Stimulated activated CD8-positive, alpha-beta memory T cell treated with anti-CD3 and anti-CD28 coated beads, Interleukin-15, amount 100 ng/mL, for 48 hours (primary cell): ENCODE results near the gene KIAA1671.

ENCODE experiments used
- DNase-seq, 2 donors: peaks; one replicate each; pipeline ENCODE4 v3.0.0-alpha.2; 2020; ENCODE audit warnings: low read depth in 2 of 2

KIAA1671 gene

DNA sequence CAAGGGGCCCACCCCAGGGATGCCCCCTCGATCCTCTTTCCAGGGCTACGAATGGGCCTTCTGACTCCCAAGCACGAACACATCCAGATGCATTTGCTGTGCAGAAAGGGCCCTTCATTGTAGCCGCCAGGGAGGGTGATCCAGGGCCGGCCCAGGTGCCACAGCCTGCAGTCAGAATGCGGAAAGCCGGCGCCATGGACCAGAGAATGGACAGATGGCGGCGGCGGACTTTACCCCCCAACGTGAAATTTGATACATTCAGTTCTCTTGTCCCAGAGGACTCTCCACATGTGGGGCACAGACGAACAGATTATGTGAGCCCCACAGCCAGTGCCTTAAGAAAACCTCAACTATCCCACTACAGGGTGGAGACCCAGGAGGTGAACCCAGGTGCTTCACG, 87.2 kb downstream of the KIAA1671 start:
- DNase-seq: no peak

DNA sequence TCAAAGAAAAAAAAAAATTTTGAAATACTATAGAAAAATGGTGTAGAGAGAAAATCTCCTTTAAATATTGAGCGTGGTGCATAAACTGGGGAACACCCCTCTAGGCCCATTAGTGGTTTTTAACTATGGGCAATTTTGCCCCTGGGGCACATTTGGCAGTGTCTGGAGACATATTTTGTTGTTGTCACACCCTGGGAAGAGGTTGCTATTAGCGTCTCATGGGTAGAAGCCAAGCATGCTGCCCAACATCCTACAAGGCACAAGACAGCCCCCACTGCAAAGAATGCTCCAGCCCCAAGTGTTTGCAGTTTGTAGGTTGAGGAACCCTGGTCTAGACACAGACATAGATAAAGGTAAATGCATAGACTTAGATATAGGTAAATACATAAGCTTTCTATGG, 92.6 kb downstream of the KIAA1671 start:
- no peak for DNase-seq

DNA sequence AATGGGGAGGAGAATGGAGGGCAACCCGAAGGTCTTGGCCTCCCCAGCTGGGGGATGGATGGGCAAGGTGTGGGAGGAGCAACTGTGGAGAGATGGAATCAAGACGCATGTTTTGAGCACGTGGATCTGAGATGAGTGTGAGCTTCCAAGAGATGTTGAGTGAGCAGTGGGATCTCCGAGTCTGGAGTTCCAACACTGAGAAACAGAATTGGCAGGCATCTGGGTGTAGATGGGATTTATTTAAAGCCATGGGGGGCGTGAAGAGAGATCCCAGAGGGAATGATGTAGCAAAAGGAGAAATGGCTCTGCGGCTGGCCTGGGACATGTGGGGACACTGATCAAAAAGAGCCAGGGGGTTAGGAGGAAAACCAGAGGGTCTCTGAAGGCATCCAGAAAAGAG, 95.6 kb downstream of the KIAA1671 start:
- no peak for DNase-seq

DNA sequence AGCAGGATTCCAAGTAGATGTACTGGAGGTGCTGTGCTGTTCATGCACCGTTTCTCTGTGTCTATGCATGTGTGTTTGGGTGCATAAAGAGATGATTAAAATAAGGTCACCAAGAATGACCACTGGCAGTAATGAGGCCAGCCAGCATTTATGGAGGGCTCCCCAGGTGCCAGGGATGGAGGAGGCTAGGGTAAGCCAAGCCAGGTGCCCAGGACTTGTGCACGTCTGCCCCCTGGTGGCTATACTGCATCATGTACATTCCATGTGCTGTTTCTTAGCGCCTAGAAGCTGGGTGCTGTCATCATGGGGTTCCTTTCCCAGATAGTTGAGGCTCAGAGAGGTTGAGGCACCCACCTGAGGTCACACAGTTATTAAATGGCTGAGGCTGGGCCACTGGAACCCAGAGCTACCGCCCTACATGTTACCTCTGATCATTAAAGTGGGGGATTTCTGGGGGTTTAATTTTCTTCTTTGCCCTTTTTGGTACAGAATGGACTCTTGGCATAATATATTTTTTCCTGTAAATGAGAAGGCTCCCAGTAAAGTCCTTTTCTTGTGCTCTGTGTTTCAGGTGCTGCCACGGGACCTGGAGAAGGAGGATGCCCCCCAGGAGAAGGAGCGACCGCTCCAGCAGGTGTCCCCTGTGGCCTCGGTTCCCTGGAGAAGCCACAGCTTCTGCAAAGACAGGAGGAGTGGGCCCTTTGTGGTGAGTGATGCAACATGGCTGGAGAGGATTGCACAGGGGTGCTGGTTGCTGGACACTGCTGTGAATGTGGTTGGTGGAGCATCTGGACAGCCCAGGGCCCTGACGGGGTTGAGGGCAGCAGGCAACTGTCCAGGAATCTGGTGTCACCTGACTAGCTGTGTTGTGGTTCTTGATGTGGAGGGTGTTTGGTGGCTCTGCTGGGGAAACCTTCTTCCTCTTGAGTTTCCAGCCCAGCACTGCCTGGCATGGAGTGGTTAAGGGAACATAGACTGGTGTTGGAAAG, 96.4 kb downstream of the KIAA1671 start:
- no peak for DNase-seq

DNA sequence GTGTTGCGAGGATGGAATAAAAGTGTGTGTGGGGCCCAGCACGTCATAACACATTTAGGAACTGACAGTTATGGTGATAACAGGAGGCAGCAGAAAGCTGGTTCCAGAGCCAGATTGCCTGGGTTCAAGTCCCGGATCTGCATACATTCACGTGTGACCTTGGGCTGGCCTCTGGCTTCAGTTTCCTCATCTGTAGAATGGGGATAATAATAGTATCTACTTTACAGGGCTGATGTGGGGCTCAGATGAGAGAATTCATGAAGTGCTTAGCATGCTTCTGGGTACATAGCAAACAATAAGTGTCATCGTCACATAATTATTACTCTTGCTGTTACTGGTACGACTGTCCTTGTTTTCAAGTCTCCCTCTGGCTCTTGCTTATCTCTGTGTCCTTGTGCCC, 97.3 kb downstream of the KIAA1671 start:
- no peak for DNase-seq

DNA sequence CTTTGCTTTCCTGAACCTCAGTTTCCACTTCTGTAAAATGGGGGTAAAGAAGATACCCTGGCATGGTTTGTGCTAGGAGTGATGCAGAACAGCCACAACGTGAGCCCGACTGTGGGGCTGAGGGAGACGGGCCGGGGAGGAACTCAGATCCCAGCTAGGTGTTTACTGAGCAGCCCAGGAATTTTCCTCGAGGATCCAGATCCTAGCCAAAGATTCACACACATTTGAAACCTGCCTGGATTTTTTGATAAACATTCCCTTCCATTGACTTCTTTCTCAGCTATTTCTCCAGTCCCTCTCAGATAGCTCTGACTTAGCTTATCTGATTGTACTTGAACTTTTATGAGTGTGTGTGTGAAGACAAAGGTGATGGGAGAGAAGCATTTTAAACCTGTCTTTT, 98.0 kb downstream of the KIAA1671 start:
- no peak for DNase-seq

DNA sequence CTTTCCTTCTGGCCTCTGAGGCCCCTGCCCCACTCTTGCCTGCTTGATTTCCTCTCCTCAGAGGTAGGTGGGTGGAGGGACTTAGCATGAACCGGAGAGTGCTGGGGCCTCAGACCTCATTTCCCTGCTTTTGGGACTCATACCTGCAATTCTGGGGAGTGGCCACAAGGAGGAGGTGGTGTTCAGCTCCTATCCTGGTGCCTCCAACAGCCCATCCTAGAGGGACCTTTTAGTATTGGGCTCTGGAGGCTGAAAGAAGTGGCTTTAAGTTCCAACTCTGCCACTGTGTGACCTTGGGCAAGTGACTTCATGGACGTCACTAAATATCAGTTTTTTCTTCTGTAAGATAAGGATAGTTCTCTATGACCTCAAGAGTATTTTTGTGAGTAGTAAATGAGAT, 98.6 kb downstream of the KIAA1671 start:
- DNase-seq: no peak

DNA sequence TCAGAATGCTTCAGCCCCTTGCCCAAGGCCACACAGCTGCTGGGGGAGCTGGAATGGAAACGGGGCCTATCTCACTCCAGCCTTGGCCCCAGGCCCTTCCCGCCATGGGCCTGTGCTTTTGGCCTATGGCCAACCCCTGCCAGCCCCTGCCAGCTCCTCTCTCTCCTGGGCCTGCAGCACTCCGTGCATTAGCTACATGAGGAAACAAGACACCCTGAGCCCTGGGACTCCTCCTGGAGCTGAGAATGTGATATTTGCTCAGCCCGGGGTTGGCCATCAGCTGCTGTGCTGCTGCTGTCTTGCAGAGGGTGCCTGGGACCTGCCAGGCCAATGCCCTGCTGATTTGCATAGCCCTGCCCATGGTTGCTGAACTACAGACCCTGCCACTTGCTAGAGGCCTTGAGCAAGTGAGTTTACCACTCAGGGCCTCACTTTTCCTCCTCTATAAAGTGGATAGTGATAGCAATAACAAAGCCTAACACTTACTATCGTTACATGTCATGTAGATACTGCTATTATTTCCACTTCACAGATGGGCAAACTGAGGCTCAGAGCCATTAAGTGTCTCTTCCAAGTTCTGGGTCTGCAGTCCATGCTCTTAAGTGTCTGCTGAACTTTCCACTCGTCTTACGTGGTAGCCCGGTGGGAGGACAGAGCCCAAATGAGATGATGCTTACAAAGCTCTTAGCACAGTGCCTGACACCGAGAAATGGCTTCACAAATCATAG, 99.6 kb downstream of the KIAA1671 start:
- no peak for DNase-seq

DNA sequence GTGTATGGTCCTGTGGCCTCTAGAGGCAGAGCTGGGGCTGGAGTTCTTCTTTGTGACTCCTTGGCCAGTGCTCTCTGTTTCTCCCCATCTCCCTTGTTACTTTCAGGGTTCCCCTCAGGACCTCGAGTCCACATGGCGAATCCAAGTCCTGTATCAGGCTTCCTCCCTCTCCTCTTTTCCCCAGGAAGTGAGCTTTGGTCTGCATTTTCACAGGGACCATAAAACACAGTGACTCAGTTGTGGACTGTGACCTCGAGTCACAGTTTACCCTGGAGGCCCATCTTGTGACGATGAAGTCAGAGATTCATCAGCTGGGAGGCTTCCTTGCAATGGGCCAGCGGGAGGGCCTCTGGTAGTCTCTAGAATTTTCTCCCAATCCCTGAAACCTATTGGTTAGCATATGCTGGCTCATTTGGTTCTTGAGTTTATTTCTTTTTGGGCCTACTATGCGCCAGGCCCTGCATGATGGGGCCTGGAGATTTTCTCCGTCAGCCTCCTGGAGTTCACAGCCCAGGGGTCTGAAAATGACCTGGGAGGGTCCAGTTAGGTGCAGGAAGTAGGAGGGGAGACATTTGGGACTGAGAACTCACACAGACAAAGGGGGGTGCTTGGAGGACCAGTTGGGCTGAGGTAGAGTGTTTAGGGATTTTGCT, 100.8 kb downstream of the KIAA1671 start:
- DNase-seq: no peak

DNA sequence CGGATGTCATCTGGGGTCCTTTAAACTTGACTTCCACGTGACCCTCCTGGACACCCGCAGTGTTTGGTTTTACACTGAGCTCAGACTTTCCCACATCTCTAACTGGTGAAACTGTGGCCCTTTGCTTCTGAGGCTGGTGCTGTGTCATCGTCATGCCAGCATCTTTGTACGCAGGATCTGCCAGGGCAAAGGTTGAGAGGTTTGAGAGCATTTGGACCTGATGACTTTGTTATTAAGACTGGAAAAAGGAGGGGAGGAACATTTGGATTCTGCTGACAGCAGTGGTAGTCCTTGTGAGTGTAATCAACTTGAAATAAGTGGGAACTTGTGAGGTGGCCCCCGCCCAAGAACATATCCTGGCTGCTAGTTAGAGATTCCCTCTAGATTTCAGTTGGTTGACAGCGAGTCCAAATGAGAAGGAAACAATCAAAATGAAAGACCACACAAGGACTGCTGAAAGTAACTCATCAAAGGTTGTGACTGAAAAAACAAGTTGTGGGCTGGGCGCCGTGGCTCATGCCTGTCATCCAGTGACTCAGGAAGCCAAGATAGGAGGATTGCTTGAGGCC, 102.5 kb downstream of the KIAA1671 start:
- DNase-seq: peak; percentile 66 to 76

DNA sequence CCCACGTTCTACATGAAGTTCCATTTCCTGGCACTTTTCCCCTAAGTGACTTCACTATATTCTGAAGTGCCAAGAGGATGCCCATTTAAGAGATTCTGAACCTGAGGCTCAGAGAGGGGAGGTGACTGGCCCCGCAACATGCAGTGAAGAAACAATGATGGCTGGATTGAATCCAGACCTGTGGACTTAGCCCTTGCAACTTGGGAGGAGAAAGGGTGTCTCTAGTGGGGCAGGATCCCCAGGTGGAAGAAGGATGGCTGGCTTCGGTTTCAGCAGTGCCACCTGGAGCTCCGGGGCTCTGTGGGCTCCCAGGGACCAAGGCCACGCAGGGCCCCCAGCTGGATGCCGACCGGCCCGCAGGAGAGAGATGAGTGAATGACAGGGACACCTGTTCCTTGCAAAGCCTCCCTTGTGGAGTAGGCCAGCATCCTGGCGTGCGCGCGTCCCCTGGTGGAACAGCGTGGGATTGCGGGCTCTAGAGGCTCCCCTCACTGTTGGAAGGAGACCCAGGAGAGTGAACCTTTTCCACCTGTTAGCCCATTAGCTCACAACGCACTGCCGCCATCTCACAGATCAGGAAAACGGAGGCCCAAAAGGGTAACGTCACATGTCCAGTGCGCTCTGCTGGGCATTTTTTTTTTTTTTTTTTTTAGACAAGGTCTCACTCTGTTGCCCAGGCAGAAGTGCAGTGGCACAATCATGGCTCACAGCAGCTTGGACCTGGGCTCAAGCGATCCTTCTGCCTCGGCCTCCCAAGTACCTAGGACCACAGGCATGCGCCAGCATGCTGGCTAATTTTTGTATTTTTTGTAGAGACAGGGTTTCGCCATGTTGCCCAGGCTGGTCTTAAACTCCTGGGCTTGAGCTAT, 104.7 kb downstream of the KIAA1671 start:
- peak; percentile 57 to 72 for DNase-seq

DNA sequence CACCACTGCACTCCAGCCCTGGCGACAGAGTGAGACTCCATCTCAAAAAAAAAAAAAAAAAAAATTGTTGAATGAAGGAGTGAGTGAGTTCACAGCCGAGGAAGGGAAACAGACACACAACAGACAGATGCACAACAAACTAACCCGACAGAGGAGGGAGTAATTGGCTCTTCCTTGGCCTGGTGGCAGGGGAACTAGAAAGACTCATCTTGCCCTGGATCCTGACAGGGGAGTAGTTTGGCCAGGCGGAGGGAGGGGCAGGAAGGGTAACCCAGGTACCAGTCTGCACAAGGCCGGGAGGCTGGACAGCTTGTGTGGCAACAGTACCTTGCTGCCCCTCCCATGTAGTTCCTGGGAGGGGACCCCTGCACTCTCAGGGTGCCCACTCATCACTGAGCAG, 106.9 kb downstream of the KIAA1671 start:
- no peak for DNase-seq

DNA sequence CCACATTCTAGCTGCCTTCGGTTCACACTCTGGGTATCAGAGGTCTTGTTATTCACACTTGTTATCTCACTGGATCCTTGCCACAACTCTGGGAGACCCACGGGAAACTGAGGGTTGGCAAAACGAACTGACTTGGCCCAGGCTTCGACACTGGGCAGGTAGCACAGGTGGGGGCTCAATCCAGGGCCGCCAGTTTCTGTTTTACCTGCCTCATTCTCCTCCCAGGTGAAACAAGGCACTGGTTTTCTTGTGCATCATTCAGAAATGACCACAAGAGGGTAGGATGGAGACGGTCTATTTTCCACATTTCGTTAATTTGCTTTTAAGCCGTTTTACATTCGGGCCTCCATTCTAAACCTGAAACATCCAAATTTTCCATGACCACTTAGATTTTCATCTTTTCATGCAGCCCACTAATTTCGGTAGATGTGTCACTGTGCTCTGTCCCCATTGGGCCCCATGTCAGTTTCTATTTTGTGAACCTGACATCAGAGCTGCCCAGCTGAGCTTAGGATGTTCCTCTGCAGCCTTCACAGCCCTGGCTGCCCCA, 108.1 kb downstream of the KIAA1671 start:
- no peak for DNase-seq

DNA sequence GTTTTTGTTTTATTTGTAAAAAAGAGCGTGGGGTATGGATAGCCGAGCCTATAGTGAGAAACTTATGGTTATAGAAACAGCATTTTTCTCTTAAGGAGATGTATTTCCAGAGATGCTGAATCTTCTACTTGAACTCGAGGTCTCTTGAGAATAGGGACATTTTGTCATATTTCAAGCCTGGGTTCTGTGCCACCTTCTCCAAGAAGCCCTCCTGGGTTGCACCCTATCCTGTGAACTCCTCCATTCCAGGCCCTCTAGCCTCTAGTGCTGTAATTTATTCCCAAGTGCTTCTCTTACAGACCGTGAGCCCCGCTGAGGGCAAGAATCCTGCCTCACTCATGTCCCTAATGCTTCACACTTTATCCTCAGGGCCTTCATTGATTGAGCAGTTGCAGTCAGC, 108.6 kb downstream of the KIAA1671 start:
- DNase-seq: no peak

DNA sequence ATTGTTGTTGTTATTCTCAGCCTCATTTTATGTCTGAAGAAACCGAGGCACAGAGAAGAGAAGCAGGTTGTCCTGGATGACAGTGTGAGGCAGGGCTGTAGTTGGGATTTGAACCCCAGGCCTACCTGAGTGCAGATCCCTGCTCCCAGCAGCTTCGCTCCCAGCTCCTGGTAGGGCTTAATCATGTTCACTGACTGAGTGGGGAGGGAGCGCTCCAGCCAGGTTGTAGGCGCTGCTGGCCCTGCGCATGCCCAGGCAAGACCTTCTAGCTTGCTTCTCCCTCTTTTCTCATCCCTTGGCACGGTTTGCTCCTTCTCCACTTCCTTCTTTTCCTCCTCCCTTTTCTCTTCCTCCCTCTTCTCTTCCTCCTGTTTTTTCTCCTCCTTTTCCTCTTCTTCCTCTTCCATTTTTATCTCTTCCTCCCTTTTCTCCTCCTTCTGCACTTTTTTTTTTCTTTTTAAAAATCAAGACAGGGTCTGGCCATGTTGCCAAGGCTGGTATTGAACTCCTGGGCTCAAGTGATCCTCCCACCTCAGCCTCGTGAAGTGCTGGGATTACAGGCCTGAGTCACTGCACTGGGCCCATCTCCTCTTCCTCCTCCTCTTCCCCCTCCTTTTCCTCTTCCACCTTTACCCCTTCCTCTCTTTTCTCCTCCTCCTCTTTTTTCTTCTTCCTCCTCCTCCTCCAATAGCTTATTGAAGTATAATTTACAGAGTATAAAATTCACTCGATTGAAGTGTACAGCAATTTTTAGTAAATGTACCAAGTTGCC, 109.3 kb downstream of the KIAA1671 start:
- DNase-seq: no peak

DNA sequence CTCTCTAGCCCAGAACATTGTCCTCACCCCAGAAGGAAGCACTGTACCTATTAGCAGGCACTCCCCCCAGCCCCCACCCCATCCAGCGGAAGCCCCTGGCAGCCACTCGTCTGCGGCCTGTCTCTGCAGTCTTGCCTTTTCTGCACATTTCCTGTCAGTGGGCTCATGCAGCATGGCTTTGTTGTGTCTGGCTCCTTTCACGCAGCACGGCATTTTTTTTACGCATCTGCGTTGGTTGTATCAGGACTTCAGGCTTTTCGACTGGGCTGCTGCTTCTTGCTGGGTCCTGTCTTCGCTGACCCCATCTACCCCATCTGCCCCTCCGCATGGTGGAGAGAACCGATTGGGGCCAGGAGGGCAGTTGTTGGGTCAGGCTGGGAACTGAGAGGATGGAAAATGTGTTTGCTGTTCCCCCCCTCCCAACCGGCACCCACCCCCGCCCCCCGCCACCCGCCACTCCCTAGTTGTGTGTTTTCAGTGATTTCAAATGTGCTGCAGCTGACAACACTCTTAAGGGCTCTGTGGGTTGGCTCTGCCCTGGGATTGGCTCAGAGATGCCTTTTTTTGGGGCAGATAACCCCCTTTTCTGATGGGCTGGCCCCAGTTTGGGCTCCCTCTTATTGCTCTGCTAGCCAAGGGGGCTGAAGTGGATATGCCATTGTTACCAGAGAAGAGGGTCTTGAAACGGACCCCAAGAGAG, 110.0 kb downstream of the KIAA1671 start:
- peak in 1 of 2 donors; percentile 52 for DNase-seq

DNA sequence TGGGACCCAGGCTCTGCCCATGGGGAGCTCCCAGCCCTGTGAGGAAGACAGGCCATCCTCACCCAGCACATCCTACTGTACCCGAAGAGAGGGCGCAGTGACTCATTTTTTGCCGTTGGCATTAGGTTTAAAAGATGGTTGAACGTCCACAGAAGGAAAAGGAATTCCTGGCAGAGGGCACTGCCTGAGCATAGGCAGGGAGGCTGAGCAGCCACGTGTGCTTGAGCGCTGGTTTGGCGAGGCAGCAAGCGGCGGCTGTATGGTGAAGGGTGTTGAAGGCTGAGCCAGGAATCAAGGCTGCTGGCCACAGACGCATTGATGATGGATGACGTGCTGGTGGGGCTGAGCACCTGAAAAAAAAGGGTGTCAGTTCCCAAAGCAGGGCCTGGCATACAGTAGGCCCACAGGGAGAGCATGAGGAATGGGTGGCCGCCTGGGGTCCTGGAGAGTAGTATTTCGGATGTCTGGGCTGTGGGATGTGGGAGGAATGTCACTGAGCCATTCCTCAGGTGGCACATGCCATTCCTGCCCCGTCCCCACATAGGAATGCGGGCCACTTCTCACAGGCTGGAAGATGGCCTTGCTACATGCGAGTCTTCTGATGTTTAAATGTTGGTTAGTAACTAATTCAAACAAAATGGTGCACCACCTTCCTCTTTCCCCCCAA, 112.5 kb downstream of the KIAA1671 start:
- no peak for DNase-seq

DNA sequence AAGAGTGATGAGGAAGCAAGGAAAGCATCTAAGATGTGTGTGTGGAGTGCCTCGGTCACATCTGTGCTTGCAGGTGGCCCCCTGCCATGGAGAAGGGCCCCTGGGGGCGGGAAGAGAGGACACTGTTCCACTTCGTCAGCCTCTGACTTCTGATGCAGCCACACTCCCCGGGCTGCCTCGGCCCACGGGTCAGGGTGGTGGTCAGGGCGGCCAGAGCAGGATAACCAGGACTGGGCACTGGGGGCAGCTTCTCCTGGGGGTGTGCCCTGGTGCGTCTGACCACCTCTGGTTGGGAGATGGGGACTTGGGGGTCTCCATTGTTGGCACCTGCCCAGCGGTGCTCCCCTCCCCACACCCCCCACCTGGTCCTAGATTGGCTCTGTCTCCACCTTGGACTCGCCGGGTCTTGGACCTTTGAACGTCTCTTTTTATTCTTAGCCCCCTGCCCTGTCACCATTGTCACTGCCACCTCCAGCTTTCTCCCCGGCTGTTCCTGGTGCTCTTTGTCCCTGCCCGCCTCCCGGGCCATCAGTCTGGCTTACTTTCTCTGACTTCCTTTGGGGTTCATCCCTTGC, 114.4 kb downstream of the KIAA1671 start:
- DNase-seq: no peak
